UCSD-AML1 (cell line): ENCODE measurements around the gene SF3A2.
A peak's percentile ranks its signal among the peaks of the same experiment; 100 is the strongest.

Experiments used
- DNase-seq: peaks from one replicate; lab custom pipeline; 2025; ENCODE audit not compliant: unreplicated experiment; lab: John Stamatoyannopoulos, UW

The SF3A2 gene

GRCh38 chr19:2252055-2252796 lies 15.6 kb downstream of the SF3A2 start:
- no peak for DNase-seq

GRCh38 chr19:2252797-2253105 lies 16.1 kb downstream of the SF3A2 start:
- DNase-seq, result no peak

GRCh38 chr19:2253106-2254063 lies 16.8 kb downstream of the SF3A2 start:
- peak; percentile 23 for DNase-seq

- DNase-seq, result no peak
Observed at GRCh38 chr19:2254064-2254872, 17.6 kb downstream of the SF3A2 start.

GRCh38 chr19:2255112-2255845 lies 18.7 kb downstream of the SF3A2 start:
- no peak for DNase-seq

- no peak for DNase-seq
Observed at GRCh38 chr19:2255982-2256685, 19.5 kb downstream of the SF3A2 start, which contains the start of gene JSRP1. JSRP1 (minus strand) TSS chr19:2256417; CDS start chr19:2255314, 1,103 bp downstream.

- DNase-seq, result no peak
Observed at GRCh38 chr19:2259336-2259735, 22.7 kb downstream of the SF3A2 start.

- DNase-seq, result no peak
Observed at GRCh38 chr19:2260341-2260805, 23.7 kb downstream of the SF3A2 start.

GRCh38 chr19:2261438-2262172 lies 25.0 kb downstream of the SF3A2 start:
- DNase-seq, result peak; percentile 66

GRCh38 chr19:2266183-2266993 lies 29.8 kb downstream of the SF3A2 start:
- DNase-seq, result peak; percentile 83

GRCh38 chr19:2268480-2268830 lies 31.8 kb downstream of the SF3A2 start:
- no peak for DNase-seq

- DNase-seq, result no peak
Observed at GRCh38 chr19:2268861-2269243, 32.2 kb downstream of the SF3A2 start.

- peak; percentile 97 for DNase-seq
Observed at GRCh38 chr19:2269244-2270156, 32.9 kb downstream of the SF3A2 start.

- no peak for DNase-seq
Observed at GRCh38 chr19:2270157-2270422, 33.5 kb downstream of the SF3A2 start.

GRCh38 chr19:2270423-2271233 lies 34.0 kb downstream of the SF3A2 start:
- peak; percentile 57 for DNase-seq

- DNase-seq, result no peak
Observed at GRCh38 chr19:2271234-2272103, 34.8 kb downstream of the SF3A2 start.
